ENCODE results near the gene GORASP1. TPM values are rescaled to one million over a fixed set of nuclear protein-coding genes. Genes with fewer than 3 reads are reported as not detected.

GORASP1 gene
- total RNA-seq, 2 experiments from 2014 or later: 51.5 to 59.9 TPM

DNA sequence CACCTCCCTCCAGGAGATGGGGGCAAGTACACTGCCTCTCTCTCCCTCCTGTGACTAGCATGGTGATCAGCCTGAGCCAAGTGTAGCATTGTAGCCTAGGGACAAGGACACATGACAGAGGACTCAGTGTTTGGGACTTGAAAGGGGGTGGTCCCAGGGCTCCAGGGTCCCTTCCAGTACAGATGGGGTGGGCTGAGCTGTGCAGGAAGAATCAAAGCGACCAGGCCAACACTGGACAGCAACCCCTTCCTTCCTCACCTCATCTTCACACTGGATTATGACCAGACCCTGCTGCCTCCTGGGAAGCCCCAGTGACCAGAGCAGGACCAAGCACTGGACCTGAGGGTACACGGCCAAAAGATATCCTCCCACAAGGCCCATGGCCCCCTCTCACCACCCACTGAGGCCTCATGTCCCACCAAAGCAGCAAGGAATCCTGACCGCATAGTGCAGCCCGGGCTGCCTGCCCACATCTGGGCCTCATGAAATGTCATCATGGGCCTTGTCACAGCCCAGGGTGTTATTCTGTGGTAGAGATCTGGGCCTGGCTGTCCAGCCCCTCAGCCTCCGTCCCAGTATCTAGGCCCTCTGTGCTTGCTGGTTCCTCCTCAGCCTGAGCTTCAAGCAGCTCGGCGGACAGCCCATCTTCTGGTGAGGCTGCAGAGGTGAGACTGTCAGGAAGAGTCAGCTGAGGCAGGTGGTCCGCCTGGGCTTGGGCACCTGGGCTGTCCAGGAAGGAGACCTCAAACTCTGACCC, 9.5 kb downstream of the GORASP1 start:
- DNase-seq (ENCODE audit: low spot score): no peak
- no TSS peak for BruUV-seq (replicated peaks)
- no peak overlapping the region for H3K4me3 ChIP-seq (ENCODE audit: low read depth, low read length, poor library complexity, severe bottlenecking)
- H3K36me3 ChIP-seq (ENCODE audit: insufficient read depth, low read length): peaks cover 88% of the 10 kb centered on the region
- H3K27ac ChIP-seq (ENCODE audit: low read depth, low read length, poor library complexity, severe bottlenecking): no peak overlapping the region
- intact Hi-C loops (cut with micrococcal nuclease; ENCODE audit: unreplicated experiment): no loop called here
- no peak overlapping the region for H2AFZ ChIP-seq (ENCODE audit: low read length)
- no peaks in the 10 kb centered on the region for H4K20me1 ChIP-seq (ENCODE audit: insufficient read depth, low read length)
- peaks cover 15% of the 10 kb centered on the region for H3K4me1 ChIP-seq (ENCODE audit: insufficient read depth, low read length, poor library complexity, severe bottlenecking)
- H3K4me2 ChIP-seq (ENCODE audit: low read length): no peak overlapping the region
- POLR2A ChIA-PET: interaction anchor here (1.1 kb wide), 1 partner anchor 12 kb away, joined by 3 read pairs; no protein-coding TSS in a partner anchor
- no peaks in the 10 kb centered on the region for H3K79me2 ChIP-seq (ENCODE audit: insufficient read depth, low read depth, low read length)
- H3K9me3 ChIP-seq (ENCODE audit: low read length): no peaks in the 10 kb centered on the region
- TF ChIP-seq EZH2phosphoT487 (IDR thresholded peaks at IDR 0.05; ENCODE audit: borderline replicate concordance, low read depth, low read length): no peak
- TF ChIP-seq, protein P1, sequence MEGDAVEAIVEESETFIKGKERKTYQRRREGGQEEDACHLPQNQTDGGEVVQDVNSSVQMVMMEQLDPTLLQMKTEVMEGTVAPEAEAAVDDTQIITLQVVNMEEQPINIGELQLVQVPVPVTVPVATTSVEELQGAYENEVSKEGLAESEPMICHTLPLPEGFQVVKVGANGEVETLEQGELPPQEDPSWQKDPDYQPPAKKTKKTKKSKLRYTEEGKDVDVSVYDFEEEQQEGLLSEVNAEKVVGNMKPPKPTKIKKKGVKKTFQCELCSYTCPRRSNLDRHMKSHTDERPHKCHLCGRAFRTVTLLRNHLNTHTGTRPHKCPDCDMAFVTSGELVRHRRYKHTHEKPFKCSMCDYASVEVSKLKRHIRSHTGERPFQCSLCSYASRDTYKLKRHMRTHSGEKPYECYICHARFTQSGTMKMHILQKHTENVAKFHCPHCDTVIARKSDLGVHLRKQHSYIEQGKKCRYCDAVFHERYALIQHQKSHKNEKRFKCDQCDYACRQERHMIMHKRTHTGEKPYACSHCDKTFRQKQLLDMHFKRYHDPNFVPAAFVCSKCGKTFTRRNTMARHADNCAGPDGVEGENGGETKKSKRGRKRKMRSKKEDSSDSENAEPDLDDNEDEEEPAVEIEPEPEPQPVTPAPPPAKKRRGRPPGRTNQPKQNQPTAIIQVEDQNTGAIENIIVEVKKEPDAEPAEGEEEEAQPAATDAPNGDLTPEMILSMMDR (conservative IDR thresholded peaks at IDR 0.05; ENCODE audit: low read length): no peak
- CTCF ChIA-PET (ENCODE audit: unreplicated experiment): no interaction called here
- no peaks in the 10 kb centered on the region for H3K9me2 ChIP-seq (ENCODE audit: insufficient read depth, low read length)

DNA sequence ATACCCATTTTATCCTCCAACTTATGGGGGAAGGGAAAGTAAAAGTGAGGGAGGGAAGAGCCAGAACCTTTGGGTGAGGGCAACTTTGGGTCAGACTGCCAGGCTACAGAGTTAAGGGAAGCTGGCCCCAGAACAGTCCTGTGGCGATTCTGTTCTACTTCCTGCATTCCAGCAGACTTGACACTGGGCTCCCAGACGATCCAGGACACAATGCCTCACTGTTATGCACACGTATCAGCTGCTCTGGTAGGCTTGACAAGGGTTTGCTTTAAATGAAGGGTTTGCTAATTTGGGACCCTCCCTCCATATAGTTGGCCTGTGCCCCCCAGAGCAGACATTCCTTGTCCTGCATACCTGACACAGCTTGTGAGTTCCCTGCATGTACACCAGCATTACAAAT, 10.7 kb downstream of the GORASP1 start:
- BruUV-seq (replicated peaks): TSS peak; percentile 60
- no peak overlapping the region for H3K4me2 ChIP-seq (ENCODE audit: low read length)
- no peak overlapping the region for H3K27ac ChIP-seq (ENCODE audit: low read depth, low read length, poor library complexity, severe bottlenecking)
- TF ChIP-seq EZH2phosphoT487 (IDR thresholded peaks at IDR 0.05; ENCODE audit: borderline replicate concordance, low read depth, low read length): no peak
- TF ChIP-seq, protein P1 (conservative IDR thresholded peaks at IDR 0.05; ENCODE audit: low read length): no peak
- no peaks in the 10 kb centered on the region for H3K9me2 ChIP-seq (ENCODE audit: insufficient read depth, low read length)
- H2AFZ ChIP-seq (ENCODE audit: low read length): no peak overlapping the region
- H3K4me3 ChIP-seq (ENCODE audit: low read depth, low read length, poor library complexity, severe bottlenecking): no peak overlapping the region
- DNase-seq (ENCODE audit: low spot score): no peak
- no peaks in the 10 kb centered on the region for H4K20me1 ChIP-seq (ENCODE audit: insufficient read depth, low read length)
- H3K36me3 ChIP-seq (ENCODE audit: insufficient read depth, low read length): peaks cover 90% of the 10 kb centered on the region
- POLR2A ChIA-PET: interaction anchor here (0.8 kb wide), 1 partner anchor 13 kb away, joined by 3 read pairs; no protein-coding TSS in a partner anchor
- CTCF ChIA-PET (ENCODE audit: unreplicated experiment): interaction anchor here (0.8 kb wide), 1 partner anchor 51 kb away, joined by 3 read pairs; no protein-coding TSS in a partner anchor
- H3K4me1 ChIP-seq (ENCODE audit: insufficient read depth, low read length, poor library complexity, severe bottlenecking): peaks cover 6% of the 10 kb centered on the region
- H3K9me3 ChIP-seq (ENCODE audit: low read length): no peaks in the 10 kb centered on the region
- intact Hi-C loops (cut with micrococcal nuclease; ENCODE audit: unreplicated experiment): no loop called here
- H3K79me2 ChIP-seq (ENCODE audit: insufficient read depth, low read depth, low read length): no peaks in the 10 kb centered on the region

DNA sequence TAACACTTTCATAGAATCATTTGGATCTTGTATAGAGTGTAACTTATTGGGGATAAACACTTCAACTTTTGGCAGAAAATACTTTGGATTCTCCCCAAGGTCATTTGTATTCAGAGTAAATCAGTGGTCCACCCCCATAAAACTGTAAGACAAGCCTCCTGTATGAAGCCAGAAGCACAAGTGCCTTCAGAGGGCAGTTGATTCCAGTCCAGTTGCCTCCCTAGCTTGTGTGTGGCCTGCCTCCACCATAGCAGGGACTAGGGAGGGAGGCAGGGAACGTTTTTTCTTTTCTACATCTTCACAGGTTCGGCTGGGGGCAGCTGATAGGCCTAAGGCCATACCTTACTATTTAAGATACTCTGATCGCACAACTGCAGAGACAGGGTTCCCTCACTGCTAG, 11.6 kb downstream of the GORASP1 start:
- no TSS peak for BruUV-seq (replicated peaks)

More for the DNA sequence above, 11.6 kb downstream of the GORASP1 start:
- no peak overlapping the region for H3K4me2 ChIP-seq (ENCODE audit: low read length)
- DNase-seq (ENCODE audit: low spot score): no peak
- intact Hi-C loops (cut with micrococcal nuclease; ENCODE audit: unreplicated experiment): no loop called here
- H3K4me3 ChIP-seq (ENCODE audit: low read depth, low read length, poor library complexity, severe bottlenecking): no peak overlapping the region
- no peaks in the 10 kb centered on the region for H3K79me2 ChIP-seq (ENCODE audit: insufficient read depth, low read depth, low read length)
- no peak for TF ChIP-seq EZH2phosphoT487 (IDR thresholded peaks at IDR 0.05; ENCODE audit: borderline replicate concordance, low read depth, low read length)
- TF ChIP-seq, protein P1 (conservative IDR thresholded peaks at IDR 0.05; ENCODE audit: low read length): no peak
- no peaks in the 10 kb centered on the region for H3K4me1 ChIP-seq (ENCODE audit: insufficient read depth, low read length, poor library complexity, severe bottlenecking)
- H3K9me2 ChIP-seq (ENCODE audit: insufficient read depth, low read length): no peaks in the 10 kb centered on the region
- no peaks in the 10 kb centered on the region for H3K9me3 ChIP-seq (ENCODE audit: low read length)
- no peaks in the 10 kb centered on the region for H4K20me1 ChIP-seq (ENCODE audit: insufficient read depth, low read length)
- no peak overlapping the region for H2AFZ ChIP-seq (ENCODE audit: low read length)
- ChIA-PET CTCF (ENCODE audit: unreplicated experiment) (no interaction called here), POLR2A (no interaction called here)
- no peak overlapping the region for H3K27ac ChIP-seq (ENCODE audit: low read depth, low read length, poor library complexity, severe bottlenecking)
- H3K36me3 ChIP-seq (ENCODE audit: insufficient read depth, low read length): peaks cover 92% of the 10 kb centered on the region

Measured in OCI-LY7 (cell line).